Coronary artery (tissue), 2 donors: ENCODE data around the gene IGDCC3.

ENCODE experiments used
- DNase-seq: peaks from one replicate; pipeline ENCODE4 v3.0.0-alpha.2; 2017; ENCODE audit warnings: low spot score
- H3K27ac ChIP-seq, 2 donors: fragments of 200-600 bp; sonication (generic); one replicate each; pipeline ENCODE4 v1.5.1; 2016 to 2019
- H3K4me3 ChIP-seq: fragments of 200-600 bp; sonication (generic); 2 replicates; pipeline ENCODE4 v1.5.1; 2016; ENCODE audit warnings: mild to moderate bottlenecking, moderate library complexity
- TF ChIP-seq, protein P1 (sequence below): fragments of 200-600 bp; sonication (generic); IDR thresholded peaks from one replicate; pipeline ENCODE4 v1.5.1; 2019; ENCODE audit warnings: antibody characterized with exemption

Gene IGDCC3

DNA sequence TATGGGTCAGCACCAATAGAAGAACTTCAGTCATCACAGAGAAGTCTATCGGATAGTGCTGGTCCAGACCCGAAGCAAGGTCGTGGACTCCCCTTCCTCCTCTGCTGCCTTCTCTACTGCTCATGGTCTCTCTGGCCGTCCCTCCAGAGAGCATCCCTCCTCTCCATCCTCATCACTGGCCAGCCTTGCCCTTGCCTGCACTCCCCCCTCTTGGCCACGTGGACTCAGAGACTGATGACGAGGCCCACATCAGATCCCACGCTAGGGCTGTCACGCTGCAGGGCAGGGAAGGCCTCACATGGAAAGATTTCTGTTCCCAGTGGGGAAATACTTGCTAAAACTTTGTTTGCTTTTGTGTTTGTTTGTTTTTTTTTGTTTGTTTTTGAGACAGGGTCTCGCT lies 35.3 kb downstream of the IGDCC3 start:
- H3K27ac ChIP-seq, result no peak overlapping the region
- TF ChIP-seq, protein P1, sequence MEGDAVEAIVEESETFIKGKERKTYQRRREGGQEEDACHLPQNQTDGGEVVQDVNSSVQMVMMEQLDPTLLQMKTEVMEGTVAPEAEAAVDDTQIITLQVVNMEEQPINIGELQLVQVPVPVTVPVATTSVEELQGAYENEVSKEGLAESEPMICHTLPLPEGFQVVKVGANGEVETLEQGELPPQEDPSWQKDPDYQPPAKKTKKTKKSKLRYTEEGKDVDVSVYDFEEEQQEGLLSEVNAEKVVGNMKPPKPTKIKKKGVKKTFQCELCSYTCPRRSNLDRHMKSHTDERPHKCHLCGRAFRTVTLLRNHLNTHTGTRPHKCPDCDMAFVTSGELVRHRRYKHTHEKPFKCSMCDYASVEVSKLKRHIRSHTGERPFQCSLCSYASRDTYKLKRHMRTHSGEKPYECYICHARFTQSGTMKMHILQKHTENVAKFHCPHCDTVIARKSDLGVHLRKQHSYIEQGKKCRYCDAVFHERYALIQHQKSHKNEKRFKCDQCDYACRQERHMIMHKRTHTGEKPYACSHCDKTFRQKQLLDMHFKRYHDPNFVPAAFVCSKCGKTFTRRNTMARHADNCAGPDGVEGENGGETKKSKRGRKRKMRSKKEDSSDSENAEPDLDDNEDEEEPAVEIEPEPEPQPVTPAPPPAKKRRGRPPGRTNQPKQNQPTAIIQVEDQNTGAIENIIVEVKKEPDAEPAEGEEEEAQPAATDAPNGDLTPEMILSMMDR, result no peak
- DNase-seq, result no peak

DNA sequence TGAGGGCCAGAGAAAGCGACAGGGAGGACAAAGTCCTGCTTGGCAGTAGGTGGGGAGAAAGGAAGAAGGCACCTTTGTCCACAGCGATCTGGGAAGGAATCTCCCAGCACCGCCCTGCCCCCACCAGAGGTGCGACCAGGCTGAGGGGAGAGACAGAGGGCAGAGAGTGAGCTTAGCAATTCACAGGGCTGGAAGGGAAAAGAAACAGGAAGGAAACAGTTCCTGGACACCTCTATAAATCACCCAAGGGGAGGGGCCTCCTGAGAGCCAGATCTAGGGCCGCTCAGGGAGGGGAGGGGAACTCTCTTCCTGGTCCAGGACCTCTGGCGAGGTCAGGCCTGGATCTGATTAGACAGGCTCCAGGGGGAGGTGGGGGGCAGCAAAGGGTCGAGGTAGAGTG lies 37.9 kb downstream of the IGDCC3 start:
- no peak for DNase-seq
- H3K4me3 ChIP-seq, result no peak overlapping the region
- no peak overlapping the region for H3K27ac ChIP-seq
- TF ChIP-seq, protein P1, result no peak

More for the DNA sequence above, 35.3 kb downstream of the IGDCC3 start:
- no peak overlapping the region for H3K4me3 ChIP-seq

DNA sequence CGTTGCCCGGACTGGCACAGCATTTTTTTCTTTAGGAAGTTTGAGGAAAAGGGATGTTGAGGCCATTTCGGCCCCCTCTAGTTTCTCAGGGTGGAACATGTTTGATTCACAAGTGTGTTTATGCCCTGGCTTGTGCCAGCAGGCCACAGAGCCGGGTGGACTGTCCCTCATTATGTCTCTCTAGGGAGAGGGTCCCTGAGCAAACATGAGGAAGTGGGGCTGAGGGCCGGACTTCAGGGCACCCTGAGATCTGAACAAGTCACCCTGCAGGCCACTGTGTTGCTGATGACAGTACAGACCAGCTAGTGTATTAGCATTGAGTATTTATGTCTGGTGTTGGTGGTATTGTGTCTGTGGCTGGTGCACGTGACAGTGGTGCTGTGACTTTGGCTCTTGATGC lies 38.4 kb downstream of the IGDCC3 start:
- DNase-seq, result no peak

DNA sequence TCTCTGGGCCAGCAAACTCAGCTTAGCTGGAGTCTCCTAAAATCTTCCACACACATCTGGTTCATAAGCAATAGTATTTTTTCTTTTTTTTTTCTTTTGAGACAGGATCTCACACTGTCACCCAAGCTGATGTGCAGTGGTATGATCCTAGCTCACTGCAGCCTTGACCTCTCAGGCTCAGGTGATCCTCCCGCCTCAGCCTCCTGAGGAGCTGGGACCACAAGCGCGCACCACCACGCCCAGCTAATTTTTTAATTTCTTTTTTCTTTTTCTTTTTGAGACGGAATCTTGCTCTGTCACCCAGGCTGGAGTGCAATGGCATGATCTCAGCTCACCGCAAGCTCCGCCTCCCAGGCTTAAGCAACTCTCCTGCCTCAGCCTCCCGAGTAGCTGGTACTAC lies 39.0 kb downstream of the IGDCC3 start:
- no peak overlapping the region for H3K4me3 ChIP-seq
- no peak for DNase-seq
- no peak overlapping the region for H3K27ac ChIP-seq
- TF ChIP-seq, protein P1, result no peak

More for the DNA sequence above, 38.4 kb downstream of the IGDCC3 start:
- Histone ChIP-seq H3K4me3 (no peak overlapping the region), H3K27ac (no peak overlapping the region)
- TF ChIP-seq, protein P1, result no peak

DNA sequence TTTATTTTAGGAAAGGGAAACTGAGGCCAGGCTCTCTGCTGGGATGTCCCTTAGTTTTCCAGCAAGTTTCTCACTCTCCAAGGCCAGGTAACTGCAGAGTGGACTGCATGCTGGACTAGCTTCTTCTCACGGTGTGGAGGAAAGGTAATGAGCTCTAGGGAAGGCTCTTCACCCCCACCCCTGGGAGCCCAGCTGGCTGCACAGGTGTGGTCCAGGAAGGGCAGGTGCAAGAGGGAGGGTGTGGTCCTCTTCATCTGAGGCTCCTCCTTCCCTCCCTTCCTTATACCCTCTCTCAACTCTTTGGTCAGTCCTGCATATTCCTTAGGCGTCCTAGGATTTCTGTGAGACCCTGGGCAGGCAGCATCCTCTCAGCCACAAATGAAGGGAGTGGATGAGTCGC lies 39.4 kb downstream of the IGDCC3 start:
- no peak overlapping the region for H3K4me3 ChIP-seq
- H3K27ac ChIP-seq, result no peak overlapping the region
- TF ChIP-seq, protein P1, result no peak
- DNase-seq, result no peak

DNA sequence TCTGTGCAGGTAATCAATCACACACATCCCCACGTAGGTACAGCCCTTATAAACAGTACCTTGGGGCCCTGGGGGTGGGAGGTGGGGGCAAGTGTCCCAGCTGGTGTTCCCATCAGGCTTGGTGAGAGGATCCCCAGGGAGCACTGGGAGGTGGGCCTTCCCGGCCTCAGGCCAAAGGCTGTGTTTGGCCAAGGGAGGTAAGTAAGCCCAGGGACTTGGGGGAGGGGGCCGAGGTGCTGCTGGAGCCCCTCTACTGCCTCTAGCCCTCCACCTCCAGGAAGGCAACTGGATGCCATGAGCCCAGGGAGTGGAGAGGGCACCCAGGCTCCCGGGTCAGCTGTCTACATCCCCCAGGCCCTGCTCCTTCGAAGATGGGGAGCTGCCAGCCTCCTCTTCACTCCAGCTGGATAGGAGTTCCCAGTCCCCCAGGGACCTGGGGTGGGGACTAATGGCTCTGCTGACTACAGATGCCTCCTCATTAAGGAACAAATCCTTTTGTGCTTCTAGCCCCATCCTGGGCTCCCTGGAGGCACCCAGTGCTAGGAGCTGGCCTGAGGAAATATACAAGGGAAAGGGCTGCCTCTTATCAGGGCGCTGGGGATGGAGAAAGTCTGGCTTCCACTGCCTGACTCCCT lies 40.2 kb downstream of the IGDCC3 start:
- no peak for DNase-seq
- Histone ChIP-seq H3K27ac (no peak overlapping the region), H3K4me3 (no peak overlapping the region)
- TF ChIP-seq, protein P1, result no peak
